ENCODE results near the gene WWOX. TPM values are rescaled to one million over a fixed set of nuclear protein-coding genes. Genes with fewer than 3 reads are reported as not detected.
"Not testable (repeated sequence)": the region's sequence is repeated elsewhere in the genome, so short reads cannot be mapped to it uniquely, and the experiment has no call there.

Gene WWOX
- total and polyA plus RNA-seq, 2 donors (not counting 3 experiments of a cell fraction or from before 2014, with no cell fraction given): 6.2 to 12.5 TPM

DNA sequence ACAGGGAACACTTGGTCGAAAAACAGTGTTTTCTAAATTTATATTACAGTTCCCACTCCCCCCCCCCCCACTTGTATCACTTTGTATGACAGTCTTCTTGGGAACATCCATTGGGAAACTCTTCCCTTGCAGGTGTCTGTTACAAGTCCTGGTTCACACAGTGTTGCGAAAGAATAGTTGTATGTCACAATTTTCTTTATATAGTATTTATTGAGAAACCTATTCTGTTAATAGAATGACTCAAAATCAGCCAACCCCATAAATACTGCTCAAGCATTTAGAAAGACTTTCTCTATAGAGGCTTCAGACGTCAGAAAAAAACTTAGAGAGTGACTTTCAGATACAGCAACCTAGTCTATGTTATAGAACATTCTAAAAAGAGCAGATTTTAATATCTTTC, 414.4 kb downstream of the WWOX start:
- BruUV-seq (replicated peaks): no TSS peak
- FAIRE-seq: no peak
- H3K9me1 ChIP-seq (replicated peaks; ENCODE audit: control insufficient read depth, extremely low read depth, insufficient read depth, low read length): no peaks in the 10 kb centered on the region
- H3K79me2 ChIP-seq (ENCODE audit: control insufficient read depth, insufficient read depth, low read length): no peaks in the 10 kb centered on the region
- DNase-seq (ENCODE audit: low read depth, low spot score): no peak
- intact Hi-C loops (cut with micrococcal nuclease): no loop called here
- no peak overlapping the region for H3K4me2 ChIP-seq (ENCODE audit: insufficient read depth, low read length)
- no peaks in the 10 kb centered on the region for H3K4me1 ChIP-seq (ENCODE audit: control insufficient read depth, extremely low read depth, insufficient read depth, low read length)
- no peaks in the 10 kb centered on the region for H3K36me3 ChIP-seq (ENCODE audit: control insufficient read depth in 2 of 2, extremely low read depth in 1 of 2, insufficient read depth in 2 of 2, low read length in 2 of 2)
- no peak for TF ChIP-seq MYC (IDR thresholded peaks at IDR 0.05; ENCODE audit: low read depth, low read length)
- no peak for TF ChIP-seq FOS (IDR thresholded peaks at IDR 0.05; ENCODE audit: borderline replicate concordance, insufficient read depth, low read length)
- no peak for TF ChIP-seq POLR2A (IDR thresholded peaks at IDR 0.05; ENCODE audit: low read depth, low read length)
- no peak for TF ChIP-seq GATA2 (IDR thresholded peaks at IDR 0.05; ENCODE audit: insufficient read depth, insufficient read length, low read depth, low read length)
- TF ChIP-seq EZH2 (IDR thresholded peaks at IDR 0.05; ENCODE audit: borderline replicate concordance, low read depth, low read length, severe bottlenecking): no peak
- no peak for TF ChIP-seq POLR2AphosphoS5 (IDR thresholded peaks at IDR 0.05; ENCODE audit: insufficient read depth, low read depth, low read length)
- TF ChIP-seq, protein P1, sequence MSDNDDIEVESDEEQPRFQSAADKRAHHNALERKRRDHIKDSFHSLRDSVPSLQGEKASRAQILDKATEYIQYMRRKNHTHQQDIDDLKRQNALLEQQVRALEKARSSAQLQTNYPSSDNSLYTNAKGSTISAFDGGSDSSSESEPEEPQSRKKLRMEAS (IDR thresholded peaks at IDR 0.05; ENCODE audit: insufficient read depth, insufficient read length): no peak
- TF ChIP-seq JUN (IDR thresholded peaks at IDR 0.05; ENCODE audit: borderline replicate concordance, insufficient read depth, insufficient read length, low read depth): no peak
- TF ChIP-seq, protein P2, sequence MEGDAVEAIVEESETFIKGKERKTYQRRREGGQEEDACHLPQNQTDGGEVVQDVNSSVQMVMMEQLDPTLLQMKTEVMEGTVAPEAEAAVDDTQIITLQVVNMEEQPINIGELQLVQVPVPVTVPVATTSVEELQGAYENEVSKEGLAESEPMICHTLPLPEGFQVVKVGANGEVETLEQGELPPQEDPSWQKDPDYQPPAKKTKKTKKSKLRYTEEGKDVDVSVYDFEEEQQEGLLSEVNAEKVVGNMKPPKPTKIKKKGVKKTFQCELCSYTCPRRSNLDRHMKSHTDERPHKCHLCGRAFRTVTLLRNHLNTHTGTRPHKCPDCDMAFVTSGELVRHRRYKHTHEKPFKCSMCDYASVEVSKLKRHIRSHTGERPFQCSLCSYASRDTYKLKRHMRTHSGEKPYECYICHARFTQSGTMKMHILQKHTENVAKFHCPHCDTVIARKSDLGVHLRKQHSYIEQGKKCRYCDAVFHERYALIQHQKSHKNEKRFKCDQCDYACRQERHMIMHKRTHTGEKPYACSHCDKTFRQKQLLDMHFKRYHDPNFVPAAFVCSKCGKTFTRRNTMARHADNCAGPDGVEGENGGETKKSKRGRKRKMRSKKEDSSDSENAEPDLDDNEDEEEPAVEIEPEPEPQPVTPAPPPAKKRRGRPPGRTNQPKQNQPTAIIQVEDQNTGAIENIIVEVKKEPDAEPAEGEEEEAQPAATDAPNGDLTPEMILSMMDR (IDR thresholded peaks at IDR 0.05; ENCODE audit: extremely low read depth in 1 of 2, insufficient read depth in 1 of 2, low read depth in 1 of 2, low read length in 2 of 2): no peak
- dilution Hi-C loops (cut with MboI; ENCODE audit: extremely low pct_ligation_motif_present, low sequenced_read_pairs): no loop called here
- no peaks in the 10 kb centered on the region for H3K9me3 ChIP-seq (replicated peaks; ENCODE audit: control insufficient read depth, insufficient read depth, low read length)
- no peak overlapping the region for H2AFZ ChIP-seq (ENCODE audit: low read depth, low read length)
- no peaks in the 10 kb centered on the region for H4K20me1 ChIP-seq (replicated peaks; ENCODE audit: control insufficient read depth, extremely low read depth, insufficient read depth, low read length)
- H3K4me3 ChIP-seq (replicated peaks in 1 of 3; ENCODE audit: insufficient read depth in 1 of 3, low read depth in 1 of 3, low read length in 3 of 3): no peak overlapping the region
- no peak overlapping the region for H3K9ac ChIP-seq (replicated peaks; ENCODE audit: extremely low read depth, insufficient read depth, low read length)
- ChIA-PET CTCF (no interaction called here), POLR2A (no interaction called here)
- no peak overlapping the region for H3K27ac ChIP-seq (ENCODE audit: insufficient read depth, low read depth, low read length)
- no peaks in the 10 kb centered on the region for H3K27me3 ChIP-seq (ENCODE audit: control insufficient read depth in 2 of 2, insufficient read depth in 2 of 2, low read length in 2 of 2)

- dilution Hi-C loops (cut with MboI; ENCODE audit: extremely low pct_ligation_motif_present, low sequenced_read_pairs); H3K4me3 ChIP-seq (replicated peaks in 1 of 3; ENCODE audit: insufficient read depth in 1 of 3, low read depth in 1 of 3, low read length in 3 of 3); H3K27ac ChIP-seq (ENCODE audit: insufficient read depth, low read depth, low read length); CTCF ChIA-PET; H3K9me1 ChIP-seq (replicated peaks; ENCODE audit: control insufficient read depth, extremely low read depth, insufficient read depth, low read length); H3K36me3 ChIP-seq (ENCODE audit: control insufficient read depth in 2 of 2, extremely low read depth in 1 of 2, insufficient read depth in 2 of 2, low read length in 2 of 2); H4K20me1 ChIP-seq (replicated peaks; ENCODE audit: control insufficient read depth, extremely low read depth, insufficient read depth, low read length); H3K27me3 ChIP-seq (ENCODE audit: control insufficient read depth in 2 of 2, insufficient read depth in 2 of 2, low read length in 2 of 2); H3K9me3 ChIP-seq (replicated peaks; ENCODE audit: control insufficient read depth, insufficient read depth, low read length); H3K4me2 ChIP-seq (ENCODE audit: insufficient read depth, low read length); H3K9ac ChIP-seq (replicated peaks; ENCODE audit: extremely low read depth, insufficient read depth, low read length); intact Hi-C loops (cut with micrococcal nuclease); H3K79me2 ChIP-seq (ENCODE audit: control insufficient read depth, insufficient read depth, low read length); BruUV-seq (replicated peaks); H3K4me1 ChIP-seq (ENCODE audit: control insufficient read depth, extremely low read depth, insufficient read depth, low read length); POLR2A ChIA-PET; FAIRE-seq; H2AFZ ChIP-seq (ENCODE audit: low read depth, low read length); DNase-seq (ENCODE audit: low read depth, low spot score): not testable (repeated sequence)
Measured at GRCh38 chr16:78514888-78515287, 415.4 kb downstream of the WWOX start.
